ENCODE data around the gene PRKCA. TPM values are rescaled to one million over a fixed set of nuclear protein-coding genes. Genes with fewer than 3 reads are reported as not detected.

PRKCA gene
- total RNA-seq, 1 experiment from 2014 or later = 22.6 TPM

- peaks cover 61% of the 10 kb centered on the region for H3K79me2 ChIP-seq (ENCODE audit: low read length)
- H3K4me1 ChIP-seq (ENCODE audit: insufficient read depth, low read length) = no peaks in the 10 kb centered on the region
- H3K9me2 ChIP-seq (replicated peaks; ENCODE audit: low read length) = no peaks in the 10 kb centered on the region
- DNase-seq (no peak), ATAC-seq (no peak)
- BruUV-seq (replicated peaks) = no TSS peak
- POLR2A ChIA-PET (ENCODE audit: unreplicated experiment) = no interaction called here
- no peaks in the 10 kb centered on the region for H3K9me3 ChIP-seq (ENCODE audit: low read length)
- no peak overlapping the region for H2AFZ ChIP-seq (ENCODE audit: low read length)
- H3K27me3 ChIP-seq (ENCODE audit: low read length) = no peaks in the 10 kb centered on the region
- TF ChIP-seq EZH2 (IDR thresholded peaks at IDR 0.05; ENCODE audit: low read length, unreplicated experiment) = no peak
- no peak for TF ChIP-seq CTCF (conservative IDR thresholded peaks at IDR 0.05; ENCODE audit: low read depth, low read length)
- no peak for TF ChIP-seq EZH2phosphoT487 (IDR thresholded peaks at IDR 0.05; ENCODE audit: borderline replicate concordance, low read length)
- CTCF ChIA-PET = no interaction called here
- peaks cover 5% of the 10 kb centered on the region; the same call in 1 of the 2 replicates for H4K20me1 ChIP-seq (ENCODE audit: low read length)
- no peak overlapping the region for H3K4me3 ChIP-seq (ENCODE audit: low read length)
- H3K27ac ChIP-seq (ENCODE audit: low read length) = no peak overlapping the region
- no peaks in the 10 kb centered on the region for H3F3A ChIP-seq (ENCODE audit: low read length, unreplicated experiment)
- no peak overlapping the region for H3K4me2 ChIP-seq (ENCODE audit: low read length)
- no peak overlapping the region for H3K9ac ChIP-seq (ENCODE audit: low read length)
- intact Hi-C loops (cut with micrococcal nuclease) = no loop called here
- no peaks in the 10 kb centered on the region for H3K36me3 ChIP-seq (ENCODE audit: low read depth, low read length)
Measured at GRCh38 chr17:66335797-66336196, 33.4 kb downstream of the PRKCA start.

GRCh38 chr17:66337268-66337667 is 34.9 kb downstream of the PRKCA start:
- Histone ChIP-seq H3K4me2 (ENCODE audit: low read length) (no peak overlapping the region), H3K79me2 (ENCODE audit: low read length) (peaks cover 63% of the 10 kb centered on the region), H3F3A (ENCODE audit: low read length, unreplicated experiment) (no peaks in the 10 kb centered on the region), H3K4me3 (ENCODE audit: low read length) (no peak overlapping the region), H3K9me2 (replicated peaks; ENCODE audit: low read length) (no peaks in the 10 kb centered on the region), H3K36me3 (ENCODE audit: low read depth, low read length) (no peaks in the 10 kb centered on the region), H3K9ac (ENCODE audit: low read length) (no peak overlapping the region), H3K4me1 (ENCODE audit: insufficient read depth, low read length) (no peaks in the 10 kb centered on the region), H3K27me3 (ENCODE audit: low read length) (no peaks in the 10 kb centered on the region), H3K9me3 (ENCODE audit: low read length) (no peaks in the 10 kb centered on the region), H3K27ac (ENCODE audit: low read length) (no peak overlapping the region), H2AFZ (ENCODE audit: low read length) (no peak overlapping the region), H4K20me1 (ENCODE audit: low read length) (no peaks in the 10 kb centered on the region)
- CTCF ChIA-PET = no interaction called here
- TF ChIP-seq CTCF (conservative IDR thresholded peaks at IDR 0.05; ENCODE audit: low read depth, low read length) (no peak), EZH2 (IDR thresholded peaks at IDR 0.05; ENCODE audit: low read length, unreplicated experiment) (no peak), EZH2phosphoT487 (IDR thresholded peaks at IDR 0.05; ENCODE audit: borderline replicate concordance, low read length) (no peak)
- ATAC-seq (no peak), DNase-seq (no peak)
- no TSS peak for BruUV-seq (replicated peaks)
- intact Hi-C loops (cut with micrococcal nuclease) = no loop called here
- POLR2A ChIA-PET (ENCODE audit: unreplicated experiment) = interaction anchor here (0.6 kb wide), 1 partner anchor 38 kb away, joined by 3 read pairs; no protein-coding TSS in a partner anchor

DNA sequence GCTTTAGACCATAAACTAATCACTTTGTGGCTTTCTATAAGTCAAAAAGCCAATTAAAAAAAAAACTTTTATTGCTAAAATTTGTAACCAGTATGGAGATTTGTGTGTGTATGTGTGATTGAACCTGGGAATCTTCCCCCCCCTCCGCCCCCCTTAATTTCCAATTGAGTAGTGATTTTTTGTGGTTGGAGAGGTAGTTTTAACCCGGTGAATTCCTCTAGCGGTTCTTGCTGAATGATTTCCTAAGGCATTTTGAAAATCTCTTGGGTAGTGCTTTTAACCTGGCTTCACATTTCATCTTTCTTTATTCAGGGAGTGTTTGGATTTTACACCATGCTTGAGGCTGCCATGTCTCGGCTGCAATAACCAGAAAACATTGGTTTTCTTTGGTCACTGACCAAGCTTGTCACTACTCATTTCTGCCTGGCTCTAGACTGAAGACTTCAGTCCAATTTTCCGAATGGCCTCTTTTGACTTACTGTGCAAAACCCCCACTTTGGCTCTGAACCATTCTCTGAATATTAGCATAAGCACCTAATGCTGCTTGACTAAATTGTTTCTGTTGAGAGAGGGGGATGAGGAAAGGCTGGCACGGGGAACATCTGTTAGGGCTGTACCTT is 35.6 kb downstream of the PRKCA start:
- Histone ChIP-seq H3K79me2 (ENCODE audit: low read length) (peaks cover 66% of the 10 kb centered on the region), H3K4me3 (ENCODE audit: low read length) (no peak overlapping the region), H3K27ac (ENCODE audit: low read length) (no peak overlapping the region), H3K9me3 (ENCODE audit: low read length) (no peaks in the 10 kb centered on the region), H3K9ac (ENCODE audit: low read length) (no peak overlapping the region), H3K4me2 (ENCODE audit: low read length) (no peak overlapping the region), H4K20me1 (ENCODE audit: low read length) (no peaks in the 10 kb centered on the region), H3K9me2 (replicated peaks; ENCODE audit: low read length) (no peaks in the 10 kb centered on the region), H3K4me1 (ENCODE audit: insufficient read depth, low read length) (peaks cover under 1% of the 10 kb centered on the region; the same call in 1 of the 2 replicates), H3F3A (ENCODE audit: low read length, unreplicated experiment) (no peaks in the 10 kb centered on the region), H3K36me3 (ENCODE audit: low read depth, low read length) (no peaks in the 10 kb centered on the region), H3K27me3 (ENCODE audit: low read length) (no peaks in the 10 kb centered on the region), H2AFZ (ENCODE audit: low read length) (no peak overlapping the region)
- POLR2A ChIA-PET (ENCODE audit: unreplicated experiment) = no interaction called here
- TF ChIP-seq CTCF (conservative IDR thresholded peaks at IDR 0.05; ENCODE audit: low read depth, low read length) = no peak
- TF ChIP-seq EZH2 (IDR thresholded peaks at IDR 0.05; ENCODE audit: low read length, unreplicated experiment) = no peak
- no peak for TF ChIP-seq EZH2phosphoT487 (IDR thresholded peaks at IDR 0.05; ENCODE audit: borderline replicate concordance, low read length)
- no TSS peak for BruUV-seq (replicated peaks)
- DNase-seq = no peak
- CTCF ChIA-PET = no interaction called here
- intact Hi-C loops (cut with micrococcal nuclease) = no loop called here
- ATAC-seq = no peak
